Smooth muscle cell (in vitro differentiated cells): Measurements from ENCODE around the gene OR3A3. TPM values are rescaled to one million over a fixed set of nuclear protein-coding genes. Genes with fewer than 3 reads are reported as not detected.
"Not testable (repeated sequence)": the region's sequence is repeated elsewhere in the genome, so short reads cannot be mapped to it uniquely, and the experiment has no call there.

Experiments used
- DNase-seq: peaks from one replicate; lab custom pipeline; 2025; ENCODE audit not compliant: unreplicated experiment; lab: John Stamatoyannopoulos, UW
- H2AFZ ChIP-seq: fragments of 200-600 bp; sonication (generic); 2 replicates; pipeline ENCODE4 v1.6.0; 2016; ENCODE audit warnings: antibody characterized with exemption, low read depth, mild to moderate bottlenecking
- H3F3A ChIP-seq: fragments of 200-600 bp; sonication (generic); 2 replicates; pipeline ENCODE4 v1.6.0; 2017; ENCODE audit warnings: antibody characterized with exemption, low read depth
- H3K27ac ChIP-seq: fragments of 200-600 bp; sonication (generic); 2 replicates; pipeline ENCODE4 v1.5.1; 2016; ENCODE audit warnings: low read depth, mild to moderate bottlenecking
- H3K27me3 ChIP-seq: fragments of 200-600 bp; sonication (generic); 2 replicates; pipeline ENCODE4 v1.6.1; 2016; ENCODE audit warnings: low read depth, mild to moderate bottlenecking
- H3K36me3 ChIP-seq: fragments of 200-600 bp; sonication (generic); 2 replicates; pipeline ENCODE4 v1.5.1; 2016; ENCODE audit warnings: low read depth
- H3K4me1 ChIP-seq: fragments of 200-600 bp; sonication (generic); 2 replicates; pipeline ENCODE4 v1.5.1; 2016; ENCODE audit warnings: low read depth
- H3K4me2 ChIP-seq: fragments of 200-600 bp; sonication (generic); 2 replicates; pipeline ENCODE4 v1.6.0; 2016; ENCODE audit warnings: mild to moderate bottlenecking
- H3K4me3 ChIP-seq: fragments of 200-600 bp; sonication (generic); 2 replicates; pipeline ENCODE4 v1.5.1; 2016; ENCODE audit warnings: mild to moderate bottlenecking
- H3K79me2 ChIP-seq: fragments of 200-600 bp; sonication (generic); 2 replicates; pipeline ENCODE4 v1.6.0; 2016; ENCODE audit warnings: low read depth, mild to moderate bottlenecking
- H3K9ac ChIP-seq: fragments of 200-600 bp; sonication (generic); 2 replicates; pipeline ENCODE4 v1.6.0; 2016; ENCODE audit warnings: low read depth
- H3K9me3 ChIP-seq: fragments of 200-600 bp; sonication (generic); replicated peaks from 2 replicates; pipeline ENCODE4 v1.5.1; 2016; ENCODE audit warnings: low read depth
- H4K20me1 ChIP-seq: fragments of 200-600 bp; sonication (generic); 2 replicates; pipeline ENCODE4 v1.6.0; 2016; ENCODE audit warnings: low read depth
- WGBS: methylation state at CpG from one replicate; pipeline ENCODE4 v1.1.7; 2016; ENCODE audit warnings: low lambda C conversion rate; 5-methylcytosine and 5-hydroxymethylcytosine counted together
- polyA plus RNA-seq: library from polyadenylated mRNA; unstranded; fragments of >200 nt; fragmentation: Nextera tagmentation; extraction: Ambion mirVana; gene quantifications from 2 replicates; pipeline ENCODE4 v1.2.1, GENCODE V29; 2016
- total RNA-seq: library from RNA; depleted of rRNA; stranded (reverse); fragments of >200 nt; gene quantifications from 2 replicates; pipeline ENCODE4 v1.2.3, GENCODE V29; 2014
- TF ChIP-seq, protein P1 (sequence below): fragments of 200-600 bp; sonication (generic); IDR thresholded peaks from 2 replicates; pipeline ENCODE4 v1.5.1; 2017; ENCODE audit warnings: borderline replicate concordance, mild to moderate bottlenecking, antibody characterized with exemption; ENCODE audit not compliant: insufficient read depth, poor library complexity, severe bottlenecking

Gene OR3A3
- total and polyA plus RNA-seq, 2 experiments from 2014 or later = not detected

DNA sequence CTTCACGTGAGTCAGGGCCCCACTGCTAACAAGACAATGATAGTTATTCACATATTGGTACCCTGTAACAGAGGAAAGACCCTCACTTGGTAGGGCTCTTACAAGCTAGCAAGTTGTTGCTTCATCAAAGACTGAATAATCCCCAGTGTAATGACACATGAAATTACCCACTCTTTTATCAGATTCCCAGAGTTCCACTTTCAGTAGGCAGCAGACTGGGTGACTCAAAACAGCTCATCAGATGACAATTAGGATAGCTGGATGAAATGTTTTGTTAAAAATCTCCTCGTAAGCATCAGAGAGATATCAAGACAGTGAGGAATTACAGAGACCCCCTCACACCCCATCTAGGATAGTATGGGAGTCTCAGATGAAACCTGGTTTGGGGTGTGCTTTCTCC is 29.3 kb downstream of the OR3A3 start:
- H4K20me1 ChIP-seq = no peaks in the 10 kb centered on the region
- WGBS = 59% methylated on average over 2 of the region's 2 CpGs
- H2AFZ ChIP-seq = no peak overlapping the region
- TF ChIP-seq, protein P1, sequence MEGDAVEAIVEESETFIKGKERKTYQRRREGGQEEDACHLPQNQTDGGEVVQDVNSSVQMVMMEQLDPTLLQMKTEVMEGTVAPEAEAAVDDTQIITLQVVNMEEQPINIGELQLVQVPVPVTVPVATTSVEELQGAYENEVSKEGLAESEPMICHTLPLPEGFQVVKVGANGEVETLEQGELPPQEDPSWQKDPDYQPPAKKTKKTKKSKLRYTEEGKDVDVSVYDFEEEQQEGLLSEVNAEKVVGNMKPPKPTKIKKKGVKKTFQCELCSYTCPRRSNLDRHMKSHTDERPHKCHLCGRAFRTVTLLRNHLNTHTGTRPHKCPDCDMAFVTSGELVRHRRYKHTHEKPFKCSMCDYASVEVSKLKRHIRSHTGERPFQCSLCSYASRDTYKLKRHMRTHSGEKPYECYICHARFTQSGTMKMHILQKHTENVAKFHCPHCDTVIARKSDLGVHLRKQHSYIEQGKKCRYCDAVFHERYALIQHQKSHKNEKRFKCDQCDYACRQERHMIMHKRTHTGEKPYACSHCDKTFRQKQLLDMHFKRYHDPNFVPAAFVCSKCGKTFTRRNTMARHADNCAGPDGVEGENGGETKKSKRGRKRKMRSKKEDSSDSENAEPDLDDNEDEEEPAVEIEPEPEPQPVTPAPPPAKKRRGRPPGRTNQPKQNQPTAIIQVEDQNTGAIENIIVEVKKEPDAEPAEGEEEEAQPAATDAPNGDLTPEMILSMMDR = no peak
- H3K36me3 ChIP-seq = no peaks in the 10 kb centered on the region
- no peak overlapping the region for H3K4me2 ChIP-seq
- no peaks in the 10 kb centered on the region for H3F3A ChIP-seq
- no peaks in the 10 kb centered on the region for H3K27me3 ChIP-seq
- H3K9ac ChIP-seq = no peak overlapping the region
- no peak overlapping the region for H3K27ac ChIP-seq
- H3K4me1 ChIP-seq = no peaks in the 10 kb centered on the region
- no peaks in the 10 kb centered on the region for H3K9me3 ChIP-seq
- no peak overlapping the region for H3K4me3 ChIP-seq
- DNase-seq = no peak
- no peaks in the 10 kb centered on the region for H3K79me2 ChIP-seq

DNA sequence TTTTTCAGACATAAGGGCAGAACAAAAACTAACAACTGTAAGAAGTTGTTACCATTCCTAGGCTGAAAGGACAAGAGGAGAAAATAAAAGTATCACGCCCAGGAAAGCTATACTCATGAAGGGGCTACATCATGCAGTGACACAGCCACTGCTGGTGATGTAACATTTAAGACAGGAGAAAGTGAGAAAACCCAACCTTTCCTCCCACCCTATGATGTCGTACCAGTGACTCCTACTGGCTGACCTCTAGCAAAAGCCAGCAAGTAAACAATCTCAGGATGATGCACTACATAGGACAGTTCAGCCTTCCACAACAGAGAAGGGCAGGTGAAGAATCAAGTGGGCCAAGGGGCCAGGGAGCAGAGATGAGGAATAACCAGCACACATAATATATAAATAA is 36.5 kb downstream of the OR3A3 start:
- Histone ChIP-seq H4K20me1 (no peaks in the 10 kb centered on the region), H3K27ac (no peak overlapping the region), H3F3A (no peaks in the 10 kb centered on the region), H2AFZ (no peak overlapping the region), H3K4me2 (no peak overlapping the region), H3K27me3 (no peaks in the 10 kb centered on the region), H3K9ac (no peak overlapping the region), H3K36me3 (no peaks in the 10 kb centered on the region), H3K4me1 (no peaks in the 10 kb centered on the region), H3K4me3 (no peak overlapping the region), H3K9me3 (no peaks in the 10 kb centered on the region), H3K79me2 (no peaks in the 10 kb centered on the region)
- TF ChIP-seq, protein P1 = no peak
- DNase-seq = no peak
- 49% methylated on average over 2 of the region's 2 CpGs for WGBS

DNA sequence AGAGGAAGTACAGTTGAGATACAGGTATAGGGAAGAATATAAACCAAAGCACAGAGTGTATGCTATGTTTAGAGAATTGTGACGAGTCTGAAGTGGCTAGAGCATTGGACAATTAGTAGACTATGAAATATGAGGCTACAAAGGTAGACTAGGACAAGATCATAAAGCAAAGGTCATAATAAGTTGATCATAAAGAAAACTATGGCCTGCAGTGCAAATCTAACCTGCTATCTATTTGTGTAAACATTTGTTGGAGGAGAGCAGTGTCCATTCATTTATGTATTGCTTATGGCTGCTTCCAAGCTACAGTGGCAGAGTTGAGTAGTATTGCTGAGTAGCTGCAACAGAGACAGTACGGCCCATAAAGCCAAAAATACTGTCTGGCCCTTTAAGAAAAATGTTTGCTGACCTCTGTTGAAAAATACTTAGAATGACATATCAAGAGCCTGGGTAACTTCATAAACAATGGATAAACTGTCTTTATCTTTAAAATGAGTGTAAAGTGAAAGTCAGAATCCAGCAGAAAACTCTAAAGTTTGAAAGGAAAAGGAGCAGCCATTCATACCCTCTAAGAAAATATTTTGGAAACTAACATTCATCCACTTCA is 37.0 kb downstream of the OR3A3 start:
- Histone ChIP-seq H3K4me1 (no peaks in the 10 kb centered on the region), H3K36me3 (no peaks in the 10 kb centered on the region), H3K79me2 (no peaks in the 10 kb centered on the region), H2AFZ (no peak overlapping the region), H4K20me1 (no peaks in the 10 kb centered on the region), H3K9me3 (no peaks in the 10 kb centered on the region), H3K4me3 (no peak overlapping the region), H3K9ac (no peak overlapping the region), H3K27me3 (no peaks in the 10 kb centered on the region), H3K27ac (no peak overlapping the region), H3F3A (no peaks in the 10 kb centered on the region), H3K4me2 (no peak overlapping the region)
- 65% methylated on average over 2 of the region's 2 CpGs for WGBS
- no peak for DNase-seq
- TF ChIP-seq, protein P1 = no peak

DNA sequence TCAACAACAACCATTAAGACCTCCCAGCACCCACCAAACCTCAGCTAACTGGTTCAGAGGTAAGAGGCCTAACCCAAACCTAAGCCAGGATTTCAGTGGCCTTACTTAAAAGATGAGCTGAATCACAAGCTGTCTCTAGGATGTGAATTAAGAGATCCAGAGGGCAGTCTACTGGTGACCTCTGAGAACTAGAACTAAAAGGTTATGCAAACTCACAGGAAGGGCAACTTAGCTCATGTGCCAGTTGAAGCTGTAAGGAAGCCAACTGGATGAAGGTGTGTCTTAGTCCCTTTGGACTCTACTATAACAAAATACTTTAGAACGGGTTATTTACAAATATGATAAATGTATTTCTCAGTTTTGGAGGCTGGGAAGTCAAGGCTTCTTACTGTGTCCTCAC is 55.2 kb downstream of the OR3A3 start:
- not testable (repeated sequence) for H3K27me3 ChIP-seq, H4K20me1 ChIP-seq, H3F3A ChIP-seq, H3K79me2 ChIP-seq, H3K36me3 ChIP-seq, H3K4me2 ChIP-seq, DNase-seq, H3K9me3 ChIP-seq, H2AFZ ChIP-seq, H3K4me1 ChIP-seq, H3K9ac ChIP-seq, H3K27ac ChIP-seq, H3K4me3 ChIP-seq
- WGBS = 73% methylated on average over 1 of the region's 1 CpG
